HG03039 (cell line): ENCODE data around the gene ZNF98.

Experiments used
- ATAC-seq: cut with Tn5 transposase; IDR thresholded peaks from one replicate; pipeline ENCODE4 v1.9.1; 2021; ENCODE audit warnings: mild to moderate bottlenecking, moderate library complexity; ENCODE audit not compliant: unreplicated experiment

ZNF98 gene

GRCh38 chr19:22422211-22422610 is at the start of gene ZNF98:
TSS of gene ZNF98 (minus strand) at chr19:22422346. CDS start at chr19:22422224, 122 bp downstream.
- ATAC-seq, result no peak

GRCh38 chr19:22446605-22447004 is 24.5 kb upstream of the ZNF98 start:
- ATAC-seq, result no peak

GRCh38 chr19:22438011-22438410 is 15.9 kb upstream of the ZNF98 start:
- ATAC-seq, result no peak

- no peak for ATAC-seq
Measured at GRCh38 chr19:22427960-22428913, 6.1 kb upstream of the ZNF98 start.

- no peak for ATAC-seq
Measured at GRCh38 chr19:22427547-22427946, 5.4 kb upstream of the ZNF98 start.

GRCh38 chr19:22426901-22427300 is 4.8 kb upstream of the ZNF98 start:
- no peak for ATAC-seq

- no peak for ATAC-seq
Measured at GRCh38 chr19:22421797-22422196, 349 bp downstream of the ZNF98 start.

- ATAC-seq, result no peak
Measured at GRCh38 chr19:22354665-22355064, 67.5 kb downstream of the ZNF98 start.
